Myocyte (in vitro differentiated cells): Measurements from ENCODE around the gene SESN2. TPM values are rescaled to one million over a fixed set of nuclear protein-coding genes. Genes with fewer than 3 reads are reported as not detected.

ENCODE experiments used
- DNase-seq: peaks from one replicate; pipeline ENCODE4 v3.0.0-alpha.2; 2012; ENCODE audit warnings: low read depth
- polyA plus RNA-seq: library from polyadenylated mRNA; unstranded; fragments of >200 nt; gene quantifications from one replicate; pipeline ENCODE4 v1.2.1, GENCODE V29; 2012; ENCODE audit warnings: missing spikeins
- total RNA-seq: library from RNA; depleted of rRNA; stranded (reverse); fragments of >200 nt; gene quantifications from 2 replicates; pipeline ENCODE4 v1.2.3, GENCODE V29; 2014

SESN2 gene
- 18.0 and 18.5 TPM in 2 replicates for total RNA-seq
- polyA plus RNA-seq: 33.2 TPM

- DNase-seq: peak; percentile 99
These were observed at the start of gene SESN2 for GRCh38 chr1:28259252-28259933. Gene SESN2, plus strand, starts transcription at chr1:28259518. Its CDS starts 330 bp downstream, at chr1:28259848.

- DNase-seq: no peak
These were observed 49.6 kb upstream of the SESN2 start for GRCh38 chr1:28209700-28210099.

- DNase-seq: no peak
These were observed 46.0 kb upstream of the SESN2 start for GRCh38 chr1:28213315-28213714.

GRCh38 chr1:28229089-28229488, 30.2 kb upstream of the SESN2 start:
- no peak for DNase-seq

- DNase-seq: no peak
These were observed 29.3 kb upstream of the SESN2 start for GRCh38 chr1:28229996-28230395.

GRCh38 chr1:28232558-28233263, 26.6 kb upstream of the SESN2 start, which contains the start of gene DNAJC8:
Gene DNAJC8, minus strand, starts transcription at chr1:28233029. Its CDS starts 31 bp downstream, at chr1:28232998.
- DNase-seq: peak; percentile 95

- no peak for DNase-seq
These were observed 26.1 kb upstream of the SESN2 start for GRCh38 chr1:28233264-28233606.

- DNase-seq: peak; percentile 99
These were observed 23.3 kb upstream of the SESN2 start, which contains the start of gene ATP5IF1 for GRCh38 chr1:28235755-28236655. Gene ATP5IF1, plus strand, starts transcription at chr1:28236124. Its CDS starts 60 bp downstream, at chr1:28236184.

- DNase-seq: no peak
These were observed 22.5 kb upstream of the SESN2 start for GRCh38 chr1:28236656-28237322.

- DNase-seq: no peak
These were observed 20.3 kb upstream of the SESN2 start for GRCh38 chr1:28239004-28239403.

GRCh38 chr1:28240024-28240423, 19.3 kb upstream of the SESN2 start:
- no peak for DNase-seq

- no peak for DNase-seq
These were observed 17.6 kb upstream of the SESN2 start for GRCh38 chr1:28241638-28242241.

- DNase-seq: no peak
These were observed 15.5 kb upstream of the SESN2 start for GRCh38 chr1:28243685-28244311.

GRCh38 chr1:28244549-28245251, 14.6 kb upstream of the SESN2 start:
- peak; percentile 77 for DNase-seq

GRCh38 chr1:28246427-28246832, 12.9 kb upstream of the SESN2 start:
- DNase-seq: no peak

- DNase-seq: no peak
These were observed 11.6 kb upstream of the SESN2 start for GRCh38 chr1:28247612-28248272.

- peak; percentile 86 for DNase-seq
These were observed 10.9 kb upstream of the SESN2 start for GRCh38 chr1:28248273-28249012.
